RKO (cell line): Measurements from ENCODE around the gene TRAPPC4.
"Not testable (repeated sequence)": the region's sequence is repeated elsewhere in the genome, so short reads cannot be mapped to it uniquely, and the experiment has no call there.

ENCODE experiments used
- DNase-seq: peaks from one replicate; pipeline ENCODE4 v3.0.0-alpha.2; 2016; ENCODE audit warnings: low spot score

The TRAPPC4 gene

DNA sequence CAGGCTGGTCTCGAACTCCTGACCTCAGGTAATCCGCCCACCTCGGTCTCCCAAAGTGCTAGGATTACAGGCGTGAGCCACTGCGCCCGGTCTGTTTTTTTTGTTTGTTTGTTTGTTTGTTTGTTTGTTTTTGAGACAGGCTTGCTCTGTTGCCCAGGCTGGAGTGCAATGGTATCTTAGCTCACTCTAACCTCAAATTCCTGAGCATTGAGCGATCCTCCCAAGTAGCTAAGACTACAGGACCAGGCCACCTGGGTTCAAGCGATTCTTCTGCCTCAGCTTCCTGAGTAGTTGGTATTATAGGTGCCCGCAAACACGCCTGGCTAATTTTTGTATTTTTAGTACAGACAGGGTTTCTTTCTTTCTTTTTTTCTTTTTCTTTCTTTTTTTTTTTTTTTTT, 14.9 kb downstream of the TRAPPC4 start:
- not testable (repeated sequence) for DNase-seq

DNA sequence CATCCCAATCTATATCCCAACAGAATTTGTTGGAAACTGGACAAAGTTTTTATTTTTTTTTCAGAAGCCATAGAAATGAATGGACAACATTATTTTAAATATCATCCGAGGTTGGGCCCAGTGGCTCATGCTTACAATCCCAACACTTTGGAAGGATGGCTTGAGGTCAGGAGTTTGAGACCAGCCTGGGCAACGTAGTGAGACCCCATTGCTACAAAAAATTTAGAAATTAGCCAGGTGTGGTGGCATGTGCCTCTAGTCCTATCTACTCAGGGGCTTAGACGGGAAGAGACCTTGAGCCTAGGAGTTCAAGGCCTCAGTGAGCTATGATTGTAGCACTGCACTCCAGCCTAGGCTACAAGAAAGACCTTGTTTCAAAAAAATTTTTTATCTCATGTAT, 16.2 kb downstream of the TRAPPC4 start:
- no peak for DNase-seq

DNA sequence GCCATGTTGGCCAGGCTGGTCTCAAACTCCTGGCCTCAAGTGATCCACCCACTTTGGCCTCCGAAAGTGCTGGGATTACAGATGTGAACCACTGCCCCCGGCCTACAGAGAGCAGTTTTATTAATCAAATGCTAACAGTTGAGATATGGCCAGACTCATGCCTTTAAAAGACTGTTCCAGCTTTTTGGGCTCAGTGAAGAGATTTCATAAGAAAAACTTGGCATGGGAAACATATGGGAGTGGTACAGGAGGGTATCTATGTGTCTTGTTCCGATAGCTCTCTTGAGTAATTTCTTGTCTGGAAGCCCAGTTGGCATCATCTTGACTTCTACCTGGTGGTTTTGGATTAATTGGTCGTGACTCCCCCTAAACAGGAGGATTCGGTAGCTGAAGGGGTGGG, 20.3 kb downstream of the TRAPPC4 start:
- DNase-seq, result no peak

DNA sequence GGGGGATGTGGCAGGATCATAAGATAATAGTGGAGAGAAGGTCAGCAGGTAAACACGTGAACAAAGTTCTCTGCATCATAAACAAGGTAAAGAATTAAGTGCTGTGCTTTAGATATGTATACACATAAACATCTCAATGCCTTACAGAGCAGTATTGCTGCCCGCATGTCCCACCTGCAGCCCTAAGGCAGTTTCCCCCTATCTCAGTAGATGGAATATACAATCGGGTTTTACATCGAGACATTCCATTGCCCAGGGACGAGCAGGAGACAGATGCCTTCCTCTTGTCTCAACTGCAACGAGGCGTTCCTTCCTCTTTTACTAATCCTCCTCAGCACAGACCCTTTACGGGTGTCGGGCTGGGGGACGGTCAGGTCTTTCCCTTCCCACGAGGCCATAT, 20.9 kb downstream of the TRAPPC4 start:
- DNase-seq, result not testable (repeated sequence)

DNA sequence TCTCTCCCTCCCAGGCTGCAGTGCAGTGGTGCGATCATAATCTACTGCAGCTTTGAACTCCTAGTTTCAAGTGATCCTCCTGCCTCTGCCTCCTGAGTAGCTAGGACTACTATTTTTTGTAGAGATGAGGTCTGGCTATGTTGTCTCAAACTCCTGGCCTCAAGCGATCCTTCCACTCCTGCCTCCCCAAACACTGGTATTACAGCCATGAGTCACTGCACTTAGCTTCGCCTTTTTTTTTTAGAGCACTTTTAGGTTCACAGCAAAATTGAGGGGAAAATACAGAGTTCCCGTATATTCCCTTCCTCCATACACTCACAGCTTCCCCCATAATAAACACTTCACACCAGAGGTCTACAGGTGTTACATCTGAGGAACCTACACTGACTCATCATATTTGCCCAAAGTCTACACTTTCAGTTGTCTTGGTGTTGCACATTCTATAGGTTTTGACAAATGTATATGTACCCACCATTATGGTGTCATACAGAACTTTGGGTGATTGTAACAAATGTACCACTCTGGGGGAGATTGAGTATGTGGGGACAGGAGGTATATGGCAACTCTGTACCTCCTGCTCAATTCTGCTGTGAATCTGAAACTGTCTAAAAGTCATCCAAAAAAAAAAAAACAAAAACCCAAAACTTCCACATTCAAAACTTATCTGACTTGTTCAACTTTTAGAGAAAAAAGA, 23.4 kb downstream of the TRAPPC4 start:
- DNase-seq, result no peak

DNA sequence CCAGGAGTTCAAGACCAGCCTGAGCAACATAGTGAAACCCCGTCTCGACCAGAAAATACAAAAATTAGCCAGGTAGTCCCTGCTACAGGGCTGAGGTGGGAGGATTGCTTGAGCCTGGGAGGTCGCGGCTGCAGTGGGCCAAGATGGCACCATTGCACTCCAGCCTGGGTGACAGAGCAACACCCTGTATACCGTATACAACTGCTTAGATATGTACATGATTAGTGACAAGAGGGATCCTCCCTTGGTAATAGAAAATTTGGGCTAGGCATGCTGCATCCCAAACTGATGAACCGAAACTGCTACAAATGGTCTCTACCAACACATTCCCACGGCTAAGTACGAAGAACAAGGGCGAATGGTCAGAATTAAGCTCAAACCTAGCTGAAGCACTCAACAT, 24.4 kb downstream of the TRAPPC4 start:
- DNase-seq, result no peak

DNA sequence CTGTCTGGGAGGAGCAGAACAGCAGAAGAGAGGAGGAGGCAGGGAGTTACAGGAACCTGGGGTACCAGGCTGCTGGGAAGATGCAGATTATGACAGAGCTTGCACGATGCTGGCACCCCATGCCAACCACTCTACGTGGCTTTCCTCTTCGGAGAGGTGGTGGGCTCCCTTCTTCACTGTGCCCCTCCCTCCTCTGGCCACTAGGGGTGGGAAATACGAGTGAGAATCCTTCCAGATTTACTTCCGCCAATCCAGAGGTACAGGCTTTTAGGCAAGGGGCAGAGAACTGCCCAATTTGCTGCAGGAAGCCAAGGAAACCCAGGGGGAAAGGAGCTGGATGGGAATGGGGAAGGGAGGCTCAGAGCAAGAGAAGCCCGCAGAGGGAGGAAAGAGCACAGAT, 26.1 kb downstream of the TRAPPC4 start:
- no peak for DNase-seq

DNA sequence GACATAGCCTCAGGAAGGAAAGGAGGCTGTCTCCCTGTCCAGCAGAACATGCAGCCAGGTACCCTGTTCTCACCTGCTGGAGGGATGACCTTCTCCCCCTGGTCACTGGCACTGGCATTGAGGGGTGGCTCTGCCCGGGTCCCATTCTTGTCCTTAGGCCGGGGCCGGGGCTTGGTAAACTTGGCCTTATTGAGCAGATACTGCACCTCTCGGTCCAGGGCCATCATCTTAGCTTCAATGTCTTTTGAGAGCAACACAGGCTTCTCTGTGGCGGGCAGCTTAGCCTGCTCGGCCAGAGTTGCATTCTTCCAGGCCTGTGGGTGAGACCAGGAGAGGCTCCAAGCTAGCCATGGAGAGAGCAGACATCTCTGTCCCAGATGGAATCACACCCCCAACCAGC, 27.9 kb downstream of the TRAPPC4 start:
- DNase-seq, result no peak

DNA sequence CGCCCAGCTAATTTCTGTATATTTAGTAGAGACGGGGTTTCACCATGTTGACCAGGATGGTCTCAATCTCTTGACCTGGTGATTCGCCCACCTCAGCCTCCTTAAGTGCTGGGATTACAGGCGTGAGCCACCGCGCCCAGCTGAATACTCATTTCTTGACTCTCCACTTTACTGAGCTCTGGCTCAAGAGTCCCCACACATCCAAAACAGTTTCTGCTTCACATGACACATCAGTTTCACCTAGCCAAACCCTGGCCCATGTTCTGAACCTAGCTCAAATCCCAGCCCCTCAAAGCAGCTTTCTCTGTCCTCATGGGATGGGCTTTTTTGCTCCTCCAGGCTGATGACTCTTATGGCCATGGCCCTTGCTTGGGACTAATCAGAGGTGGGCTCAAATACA, 28.6 kb downstream of the TRAPPC4 start:
- DNase-seq, result no peak

DNA sequence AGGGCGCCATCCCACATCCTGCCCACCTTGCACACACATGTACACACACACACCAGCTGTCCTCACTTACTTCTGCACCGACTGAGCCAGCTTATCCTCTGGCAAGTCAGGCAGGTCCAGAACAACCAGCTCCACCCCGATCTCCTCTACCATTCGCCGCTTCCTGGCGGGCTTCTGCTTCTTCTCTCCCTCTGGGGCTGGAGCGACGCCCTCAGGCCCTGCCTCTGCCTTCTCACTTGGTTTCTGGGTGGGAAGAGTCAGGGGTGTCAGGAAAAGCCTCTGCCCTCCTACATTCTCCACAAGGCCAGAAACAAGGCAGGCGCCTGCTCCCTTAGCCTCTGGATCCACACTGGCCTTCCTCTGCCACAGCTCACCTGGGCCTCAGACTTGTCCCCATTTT, 30.1 kb downstream of the TRAPPC4 start:
- DNase-seq, result no peak

DNA sequence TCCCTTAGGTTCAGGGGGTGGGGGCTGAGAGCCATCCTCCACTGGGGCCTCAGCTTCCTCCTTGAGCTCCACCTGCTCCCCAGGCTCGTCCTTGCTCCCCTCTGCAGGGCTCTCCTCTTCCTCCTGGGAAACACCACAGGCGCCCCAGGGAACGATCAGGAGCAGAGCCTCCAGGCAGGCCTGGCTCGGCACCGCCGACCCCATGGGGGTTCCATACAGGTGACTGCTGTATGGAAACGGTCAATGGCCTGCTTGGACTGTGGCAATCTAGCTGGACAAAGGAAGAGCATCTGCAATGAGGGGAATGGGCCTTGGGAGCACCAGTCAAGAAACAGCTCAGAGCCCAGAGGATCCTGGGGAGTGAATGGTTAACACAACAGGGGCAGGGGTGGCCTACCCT, 30.5 kb downstream of the TRAPPC4 start:
- no peak for DNase-seq

DNA sequence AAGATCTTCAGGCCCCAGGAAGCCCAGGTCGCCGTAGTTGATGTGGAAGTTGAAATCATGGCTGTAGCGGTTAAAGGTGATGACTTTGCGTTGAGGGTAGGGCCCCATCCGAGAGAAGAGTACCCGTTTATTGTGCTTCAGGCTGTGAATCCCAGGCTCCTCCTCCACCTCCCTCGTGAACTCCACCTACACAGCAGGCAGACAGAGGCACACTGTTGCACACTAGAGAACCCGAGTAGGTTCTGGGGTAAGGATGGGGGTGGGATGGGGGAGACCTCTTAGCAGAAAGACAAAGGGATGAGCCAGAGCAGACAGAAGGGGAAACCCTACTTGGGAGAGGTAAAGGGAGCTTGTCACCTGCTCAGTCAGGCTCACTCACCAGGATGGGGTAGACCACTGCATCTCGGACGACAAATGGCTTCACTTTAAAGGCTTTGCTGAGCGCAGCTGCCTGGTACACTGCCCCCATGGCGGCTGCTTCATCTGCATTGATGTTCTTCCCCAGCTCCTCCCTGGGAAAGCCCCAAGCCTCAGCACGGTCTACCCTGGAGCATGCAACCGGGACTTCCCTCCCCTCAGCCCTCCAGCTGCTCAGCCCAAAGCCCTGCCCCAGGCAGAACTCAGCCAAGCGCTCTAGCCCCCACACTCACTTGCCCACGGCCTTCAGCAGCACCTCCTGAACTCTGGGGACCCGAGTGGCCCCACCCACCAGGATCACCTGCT, 33.0 kb downstream of the TRAPPC4 start:
- DNase-seq, result no peak

DNA sequence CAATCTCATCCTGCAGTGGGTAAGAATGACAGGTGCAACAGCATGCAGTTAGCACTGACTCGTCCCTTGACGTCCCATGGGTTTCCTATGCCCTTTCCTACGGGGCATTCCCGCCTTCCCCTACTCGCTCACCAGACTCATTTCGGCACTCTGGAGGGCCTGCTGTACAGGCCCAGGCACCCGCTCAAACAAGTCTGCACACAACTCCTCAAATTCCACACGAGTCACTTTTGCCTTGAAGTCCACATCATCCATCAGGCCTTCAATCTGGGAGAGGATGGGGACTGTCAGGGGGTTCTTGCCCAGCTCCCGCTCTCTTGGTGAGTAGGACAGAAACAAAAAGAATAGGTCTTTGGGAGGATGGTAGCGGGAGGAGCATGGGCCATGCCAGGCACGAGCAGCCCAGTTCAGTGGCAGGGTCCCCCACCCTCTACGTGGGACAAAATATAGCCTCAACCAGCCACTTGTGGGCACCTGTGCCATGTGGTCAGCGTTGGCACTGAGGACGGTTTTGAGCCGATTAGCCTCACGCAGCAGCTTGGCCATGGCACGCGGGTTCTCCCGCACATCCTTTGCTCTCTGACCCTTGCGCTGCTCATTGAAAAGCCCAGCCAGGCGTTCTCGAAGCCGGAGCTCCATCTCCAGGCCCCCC, 33.7 kb downstream of the TRAPPC4 start:
- no peak for DNase-seq

DNA sequence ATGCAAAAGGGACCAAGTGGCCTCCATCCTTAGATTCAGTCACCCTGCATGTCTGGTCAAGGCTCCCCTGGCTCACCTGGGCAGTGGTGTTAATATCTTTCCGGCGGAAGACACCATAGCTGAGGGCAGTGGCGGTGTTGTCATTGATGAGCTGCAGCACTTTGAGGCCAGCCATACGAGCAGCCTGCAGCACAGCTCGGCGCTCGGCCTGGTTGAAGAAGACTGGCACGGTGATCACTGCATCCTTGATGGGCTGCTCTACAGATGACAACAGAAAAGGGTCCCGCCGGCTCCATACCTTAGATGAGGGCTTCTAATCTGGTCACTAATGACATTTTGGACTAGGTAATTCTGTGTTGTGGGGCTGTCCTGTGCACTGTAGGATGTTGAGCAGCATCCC, 35.9 kb downstream of the TRAPPC4 start:
- DNase-seq, result no peak

DNA sequence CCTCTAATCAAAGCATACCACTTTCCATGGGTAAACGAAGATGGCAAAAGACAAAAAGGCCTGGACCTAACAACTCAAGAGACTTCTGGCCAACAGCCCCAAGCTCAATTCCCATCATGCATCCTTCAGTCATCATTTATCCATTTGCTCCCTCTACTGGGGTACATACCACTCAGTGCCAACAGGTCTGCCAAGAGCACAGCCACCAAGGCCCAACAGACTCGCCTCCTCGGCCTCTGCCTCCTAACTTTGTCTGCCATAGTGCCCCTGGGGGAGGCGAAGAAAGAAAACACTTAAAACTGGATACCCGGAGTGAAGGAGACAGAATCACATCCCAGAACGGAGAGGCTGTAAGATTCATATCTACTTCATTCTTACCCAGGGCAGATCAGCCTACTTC, 37.3 kb downstream of the TRAPPC4 start:
- DNase-seq, result peak; percentile 81

DNA sequence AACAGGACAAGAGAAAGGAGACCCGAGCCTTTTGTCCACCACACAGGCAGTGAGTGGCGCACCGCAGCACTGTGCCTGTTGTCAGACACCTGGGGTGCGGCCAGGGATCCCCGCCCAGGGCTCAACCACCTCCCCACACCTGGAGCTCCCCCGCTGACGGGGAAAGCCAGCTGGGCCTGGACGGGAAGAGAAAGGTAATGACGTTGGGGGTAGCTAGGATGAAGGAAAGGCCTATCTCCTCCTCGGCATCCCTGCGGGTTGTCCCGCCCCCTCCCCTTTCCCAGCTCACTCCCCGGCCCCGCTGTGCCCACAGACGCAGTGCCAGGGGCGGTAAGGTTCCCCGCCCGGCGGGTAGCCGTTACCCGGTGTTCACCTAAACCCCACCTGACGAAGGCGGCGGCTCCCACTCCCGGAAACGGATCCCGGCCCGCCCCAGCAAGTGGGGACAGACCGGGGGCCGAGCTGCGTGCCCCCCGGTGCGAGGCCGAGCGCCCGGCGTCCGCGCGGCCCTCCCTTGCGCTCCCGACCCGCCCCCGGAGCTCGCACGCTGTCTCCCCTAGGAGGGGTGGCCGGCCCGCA, 37.9 kb downstream of the TRAPPC4 start:
- DNase-seq, result no peak

DNA sequence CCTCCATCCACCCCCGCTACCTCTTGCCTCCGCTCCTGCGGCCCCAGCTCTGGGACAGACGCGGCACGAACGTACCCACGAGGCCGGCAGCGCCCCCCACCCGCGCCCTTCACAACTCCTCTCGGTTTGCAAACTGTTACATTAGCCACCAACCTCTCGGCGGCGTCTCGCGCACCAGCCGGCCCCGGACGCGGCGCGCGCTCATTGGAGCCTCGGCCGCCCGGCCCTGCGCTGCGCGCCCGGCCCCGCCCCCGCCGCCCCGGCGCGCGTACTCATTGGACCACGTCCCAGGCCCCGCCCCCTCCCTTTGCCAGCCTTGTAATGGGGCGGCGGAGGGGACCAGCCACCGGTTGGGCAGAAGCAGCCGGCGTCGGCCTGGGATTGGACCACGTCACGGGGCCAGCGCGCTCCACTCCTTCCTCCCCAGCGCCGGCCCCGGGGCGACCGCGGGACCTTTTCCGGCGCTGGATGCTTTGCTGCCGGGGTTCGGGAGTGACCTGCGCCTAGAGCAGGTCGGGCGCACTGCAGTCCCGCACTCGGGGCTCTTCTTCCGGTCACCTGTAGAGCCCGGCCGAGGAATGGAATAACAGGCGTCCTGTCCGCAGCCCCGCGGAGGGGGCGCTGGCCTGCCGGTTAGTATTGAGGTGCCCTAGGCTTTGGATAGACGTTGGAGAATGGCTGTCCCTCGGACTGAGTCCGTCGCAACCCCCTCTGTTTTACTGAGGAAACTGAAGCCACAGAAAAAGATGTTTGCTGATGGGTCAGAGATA, 38.6 kb downstream of the TRAPPC4 start, which contains the start of gene HYOU1:
HYOU1 (minus strand) TSS at position 206 of the 770 bp plus-strand sequence. CDS start 1,045 bp downstream, outside the sequence.
- DNase-seq, result peak; percentile 96

DNA sequence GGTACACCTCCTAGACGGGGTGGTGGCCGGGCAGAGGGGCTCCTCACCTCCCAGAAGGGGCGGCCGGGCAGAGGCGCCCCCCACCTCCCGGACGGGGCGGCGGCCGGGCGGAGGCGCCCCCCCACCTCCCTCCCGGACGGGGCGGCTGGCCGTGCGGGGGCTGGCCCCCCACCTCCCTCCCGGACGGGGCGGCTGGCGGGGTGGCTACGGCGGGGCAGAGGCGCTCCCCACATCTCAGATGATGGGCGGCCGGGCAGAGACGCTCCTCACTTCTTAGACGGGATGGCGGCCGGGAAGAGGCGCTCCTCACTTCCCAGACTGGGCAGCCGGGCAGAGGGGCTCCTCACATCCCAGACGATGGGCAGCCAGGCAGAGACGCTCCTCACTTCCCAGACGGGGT, 40.6 kb downstream of the TRAPPC4 start:
- not testable (repeated sequence) for DNase-seq

DNA sequence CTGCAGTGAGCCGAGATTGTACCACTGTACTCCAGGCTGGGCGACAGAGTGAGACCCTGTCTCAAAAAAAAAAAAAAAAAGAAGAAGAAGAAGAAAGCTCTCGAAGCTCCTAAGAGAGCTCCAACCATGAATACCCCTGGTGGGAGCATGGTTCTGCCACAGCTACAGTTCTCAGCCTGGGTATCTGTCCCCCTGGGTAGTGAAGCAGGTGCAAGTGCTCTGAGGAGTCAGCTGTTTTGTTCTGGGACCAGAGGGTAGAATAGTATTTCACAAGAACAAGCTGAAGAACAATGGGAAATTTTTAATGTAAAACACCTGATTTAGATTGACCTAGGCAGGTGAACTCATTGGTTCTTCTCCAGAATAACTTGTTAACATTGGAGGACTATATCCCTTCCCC, 42.7 kb downstream of the TRAPPC4 start:
- DNase-seq, result no peak

DNA sequence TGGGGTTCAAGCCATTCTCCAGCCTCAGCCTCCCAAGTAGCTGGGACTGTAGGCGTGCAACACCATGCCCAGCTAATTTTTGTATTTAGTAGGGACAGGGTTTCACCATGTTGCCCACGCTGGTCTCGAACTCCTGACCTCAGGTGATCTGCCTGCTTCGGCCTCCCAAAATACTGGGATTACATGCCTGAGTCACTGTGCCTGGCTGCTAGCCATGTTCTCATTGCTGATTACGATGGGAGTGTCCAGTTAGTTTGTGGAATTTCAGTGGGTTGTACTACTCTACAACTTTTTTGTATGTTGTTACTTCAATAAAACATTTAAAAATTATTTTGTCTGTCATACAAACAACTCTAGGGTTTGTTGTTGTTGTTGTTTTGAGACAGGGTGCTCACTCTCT, 44.2 kb downstream of the TRAPPC4 start:
- DNase-seq, result peak; percentile 27

DNA sequence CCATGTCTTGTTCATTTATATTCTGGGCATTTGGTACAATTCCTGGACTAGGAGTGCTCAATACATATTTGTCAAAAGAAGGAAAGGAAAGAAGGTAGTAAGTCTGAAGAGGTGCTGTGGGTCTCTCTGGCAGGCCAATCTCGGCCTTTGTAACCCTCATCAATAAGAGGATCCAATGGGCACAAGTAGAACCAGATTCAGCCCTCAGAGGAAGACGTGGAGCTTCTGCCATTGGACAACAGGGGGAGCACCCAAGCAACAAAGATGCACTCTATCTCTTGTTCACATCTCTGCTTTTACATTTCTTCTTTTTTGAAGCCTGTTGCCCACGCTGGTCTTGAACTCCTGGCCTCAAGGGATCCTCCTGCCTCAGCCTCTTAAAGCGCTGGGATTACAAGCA, 46.8 kb downstream of the TRAPPC4 start:
- peak; percentile 73 for DNase-seq
